ENCODE data around the gene SUN1. TPM values are rescaled to one million over a fixed set of nuclear protein-coding genes. Genes with fewer than 3 reads are reported as not detected.

The SUN1 gene
- total and polyA plus RNA-seq, 7 donors: 23.4 to 130 (median 108) TPM

DNA sequence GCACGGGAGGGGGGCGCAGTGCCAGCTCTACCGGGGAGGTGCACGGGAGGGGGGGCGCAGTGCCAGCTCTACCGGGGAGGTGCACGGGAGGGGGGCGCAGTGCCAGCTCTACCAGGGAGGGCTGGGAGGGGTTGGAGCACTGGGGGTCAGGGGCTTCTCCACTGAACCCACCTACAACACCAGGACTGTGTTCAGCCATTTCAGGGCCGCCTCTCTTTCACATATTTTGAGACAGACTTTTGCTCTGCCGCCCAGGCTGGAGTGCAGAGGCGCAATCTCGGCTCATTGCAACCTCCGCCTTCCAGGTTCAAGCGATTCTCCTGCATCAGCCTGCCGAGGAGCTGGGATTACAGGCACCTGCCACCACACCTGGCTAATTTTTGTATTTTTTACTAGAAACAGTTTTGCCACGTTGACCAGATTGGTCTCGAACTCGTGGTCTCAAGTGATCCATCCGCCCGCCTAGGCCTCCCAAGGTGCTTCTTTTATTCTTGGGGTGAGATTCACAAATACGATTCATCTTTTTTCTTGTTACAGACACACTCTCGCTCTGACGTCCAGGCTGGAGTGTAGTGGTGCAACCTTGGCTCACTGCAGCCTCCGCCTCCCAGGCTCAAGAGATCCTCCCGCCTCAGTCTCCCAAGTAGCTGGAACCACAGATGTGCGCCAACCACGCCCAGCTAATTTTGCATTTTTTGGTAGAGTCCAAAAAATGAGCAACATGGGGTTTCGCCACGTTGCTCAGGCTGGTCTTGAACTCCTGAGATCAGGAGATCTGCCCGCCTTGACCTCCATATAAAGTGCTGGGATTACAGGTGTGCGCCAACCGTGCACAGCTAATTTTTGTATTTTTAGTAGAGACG is 85.2 kb downstream of the SUN1 start:
- Histone ChIP-seq H3K9me3 (no peaks in the 10 kb centered on the region), H3K4me1 (peaks cover 0 to 14% (median 10%) of the 10 kb centered on the region in 4 donors), H3K36me3 (peaks cover 0 to 5% (median 0%) of the 10 kb centered on the region in 4 donors), H3K27ac (no peak overlapping the region), H3K4me3 (no peak overlapping the region), H3K27me3 (no peaks in the 10 kb centered on the region)
- intact Hi-C loops (cut with DNase I): loop anchor here (5.0 kb wide), 1 partner anchor 35 kb away; the partner anchor contains the start of gene ADAP1
- TF ChIP-seq, protein P1, sequence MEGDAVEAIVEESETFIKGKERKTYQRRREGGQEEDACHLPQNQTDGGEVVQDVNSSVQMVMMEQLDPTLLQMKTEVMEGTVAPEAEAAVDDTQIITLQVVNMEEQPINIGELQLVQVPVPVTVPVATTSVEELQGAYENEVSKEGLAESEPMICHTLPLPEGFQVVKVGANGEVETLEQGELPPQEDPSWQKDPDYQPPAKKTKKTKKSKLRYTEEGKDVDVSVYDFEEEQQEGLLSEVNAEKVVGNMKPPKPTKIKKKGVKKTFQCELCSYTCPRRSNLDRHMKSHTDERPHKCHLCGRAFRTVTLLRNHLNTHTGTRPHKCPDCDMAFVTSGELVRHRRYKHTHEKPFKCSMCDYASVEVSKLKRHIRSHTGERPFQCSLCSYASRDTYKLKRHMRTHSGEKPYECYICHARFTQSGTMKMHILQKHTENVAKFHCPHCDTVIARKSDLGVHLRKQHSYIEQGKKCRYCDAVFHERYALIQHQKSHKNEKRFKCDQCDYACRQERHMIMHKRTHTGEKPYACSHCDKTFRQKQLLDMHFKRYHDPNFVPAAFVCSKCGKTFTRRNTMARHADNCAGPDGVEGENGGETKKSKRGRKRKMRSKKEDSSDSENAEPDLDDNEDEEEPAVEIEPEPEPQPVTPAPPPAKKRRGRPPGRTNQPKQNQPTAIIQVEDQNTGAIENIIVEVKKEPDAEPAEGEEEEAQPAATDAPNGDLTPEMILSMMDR (IDR thresholded peaks at IDR 0.05): no peak
- TF ChIP-seq EP300 (IDR thresholded peaks at IDR 0.05) (no peak), POLR2AphosphoS5 (IDR thresholded peaks at IDR 0.05) (no peak), POLR2A (IDR thresholded peaks at IDR 0.05) (no peak)
- 60 to 90% methylated on average over 30 to 31 of the region's 33 CpGs for WGBS, 2 donors
- DNase-seq: peak; percentile 52

DNA sequence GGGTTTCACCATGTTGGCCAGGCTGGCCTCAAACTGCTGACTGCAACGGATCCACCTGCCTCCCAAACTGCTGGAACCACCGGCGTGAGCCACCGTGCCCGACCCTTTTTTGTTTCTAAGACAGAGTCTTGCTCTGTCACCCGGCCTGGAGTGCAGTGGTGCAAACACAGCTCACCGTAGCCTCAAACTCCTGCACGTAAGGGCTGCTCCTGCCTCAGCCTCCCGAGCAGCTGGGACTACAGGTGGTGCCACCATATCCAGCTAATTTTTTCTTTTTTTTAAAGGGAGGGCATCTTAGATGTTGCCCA is 85.8 kb downstream of the SUN1 start:
- intact Hi-C loops (cut with DNase I): loop anchor here (5.0 kb wide), 1 partner anchor 34 kb away; the partner anchor contains the start of gene ADAP1
- H3K9me3 ChIP-seq: no peaks in the 10 kb centered on the region
- no peak overlapping the region for H3K4me3 ChIP-seq
- peaks cover 0 to 5% (median 0%) of the 10 kb centered on the region in 4 donors for H3K36me3 ChIP-seq
- peaks cover 0 to 16% (median 10%) of the 10 kb centered on the region in 4 donors for H3K4me1 ChIP-seq
- peak; percentile 48 for DNase-seq
- no peak overlapping the region for H3K27ac ChIP-seq
- no peaks in the 10 kb centered on the region for H3K27me3 ChIP-seq
- TF ChIP-seq POLR2AphosphoS5 (IDR thresholded peaks at IDR 0.05) (no peak), EP300 (IDR thresholded peaks at IDR 0.05) (no peak), POLR2A (IDR thresholded peaks at IDR 0.05) (no peak)
- TF ChIP-seq, protein P1 (IDR thresholded peaks at IDR 0.05): no peak
- 83 to 94% methylated on average over 9 of the region's 9 CpGs for WGBS, 2 donors

DNA sequence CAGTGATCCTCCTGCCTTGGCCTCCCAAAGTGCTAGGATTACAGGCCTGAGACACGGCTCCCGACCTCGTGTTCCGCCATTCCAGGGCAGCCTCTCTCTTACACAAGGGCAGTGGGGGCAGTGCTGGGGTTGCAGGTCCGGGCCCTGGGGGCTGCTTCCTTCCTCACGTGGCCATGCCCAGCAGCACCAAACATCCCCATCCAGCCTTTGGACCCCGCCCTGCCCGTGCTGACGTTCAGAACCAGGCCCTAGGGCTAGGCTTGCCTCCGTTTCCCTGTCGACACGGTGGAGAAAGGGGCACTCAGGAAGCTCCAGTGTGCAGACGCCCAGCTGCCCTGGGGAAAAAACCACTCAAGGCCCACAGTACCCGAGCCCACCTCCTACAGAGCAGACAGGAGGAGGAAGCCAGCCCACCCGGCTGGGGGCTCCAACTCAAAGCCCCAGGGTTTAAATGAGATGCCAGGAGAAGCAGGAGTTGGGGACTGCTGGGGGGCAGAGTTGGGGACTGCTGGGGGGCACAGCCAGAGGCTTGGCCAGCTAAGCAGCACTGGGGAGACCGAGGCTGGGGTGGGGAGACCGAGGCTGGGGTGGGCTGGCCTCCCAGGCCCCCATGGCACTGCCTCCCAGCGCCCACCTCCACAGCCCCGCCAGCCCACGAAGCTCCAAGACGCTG is 86.3 kb downstream of the SUN1 start:
- no peak for TF ChIP-seq POLR2A (IDR thresholded peaks at IDR 0.05)
- TF ChIP-seq, protein P1 (IDR thresholded peaks at IDR 0.05): no peak
- no peak for TF ChIP-seq EP300 (IDR thresholded peaks at IDR 0.05)
- TF ChIP-seq POLR2AphosphoS5 (IDR thresholded peaks at IDR 0.05): no peak
- Histone ChIP-seq H3K9me3 (no peaks in the 10 kb centered on the region), H3K36me3 (peaks cover 0 to 5% (median 0%) of the 10 kb centered on the region in 4 donors), H3K27ac (no peak overlapping the region), H3K27me3 (no peaks in the 10 kb centered on the region), H3K4me3 (no peak overlapping the region), H3K4me1 (peaks cover 0 to 21% (median 10%) of the 10 kb centered on the region in 4 donors)
- WGBS, 2 donors: 71 to 92% methylated on average over 21 of the region's 21 CpGs
- peak; percentile 57 for DNase-seq
- intact Hi-C loops (cut with DNase I): loop anchor here (5.0 kb wide), 1 partner anchor 34 kb away; the partner anchor contains the start of gene ADAP1

DNA sequence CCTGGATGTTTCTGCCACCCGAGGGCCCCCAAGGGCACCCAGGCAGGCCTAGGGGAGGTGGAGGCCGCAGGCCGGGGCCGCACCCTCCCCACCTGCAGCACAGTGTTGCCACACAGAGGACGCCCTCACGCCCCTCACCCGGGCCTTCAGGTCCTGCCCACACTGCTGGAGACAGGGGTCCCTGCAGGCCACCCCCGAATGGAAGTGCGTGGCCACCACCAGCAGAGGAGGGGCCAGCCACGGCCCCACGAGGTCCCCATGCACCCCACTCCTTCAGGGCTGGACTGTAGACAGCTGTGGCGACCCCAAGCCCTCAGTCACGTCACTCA is 86.8 kb downstream of the SUN1 start:
- no peak for TF ChIP-seq POLR2A (IDR thresholded peaks at IDR 0.05)
- TF ChIP-seq, protein P1 (IDR thresholded peaks at IDR 0.05): no peak
- TF ChIP-seq POLR2AphosphoS5 (IDR thresholded peaks at IDR 0.05): no peak
- no peak for TF ChIP-seq EP300 (IDR thresholded peaks at IDR 0.05)
- Histone ChIP-seq H3K9me3 (no peaks in the 10 kb centered on the region), H3K4me1 (peaks cover 0 to 22% (median 11%) of the 10 kb centered on the region in 4 donors), H3K4me3 (no peak overlapping the region), H3K27me3 (no peaks in the 10 kb centered on the region), H3K27ac (no peak overlapping the region), H3K36me3 (peaks cover 0 to 5% (median 0%) of the 10 kb centered on the region in 4 donors)
- WGBS, 2 donors: 72 to 91% methylated on average over 13 of the region's 13 CpGs
- DNase-seq: peak; percentile 58
- intact Hi-C loops (cut with DNase I): loop anchor here (5.0 kb wide), 1 partner anchor 33 kb away; the partner anchor contains the start of gene ADAP1
